Stimulated activated CD4-positive, alpha-beta T cell treated with anti-CD3 and anti-CD28 coated beads, Interleukin-2, amount 100 ng/mL, for 48 hours (primary cell): Measurements from ENCODE around the gene OPRL1.

ENCODE experiments used
- DNase-seq, 2 donors: peaks; one replicate each; pipeline ENCODE4 v3.0.0-alpha.2; 2020

The OPRL1 gene

DNA sequence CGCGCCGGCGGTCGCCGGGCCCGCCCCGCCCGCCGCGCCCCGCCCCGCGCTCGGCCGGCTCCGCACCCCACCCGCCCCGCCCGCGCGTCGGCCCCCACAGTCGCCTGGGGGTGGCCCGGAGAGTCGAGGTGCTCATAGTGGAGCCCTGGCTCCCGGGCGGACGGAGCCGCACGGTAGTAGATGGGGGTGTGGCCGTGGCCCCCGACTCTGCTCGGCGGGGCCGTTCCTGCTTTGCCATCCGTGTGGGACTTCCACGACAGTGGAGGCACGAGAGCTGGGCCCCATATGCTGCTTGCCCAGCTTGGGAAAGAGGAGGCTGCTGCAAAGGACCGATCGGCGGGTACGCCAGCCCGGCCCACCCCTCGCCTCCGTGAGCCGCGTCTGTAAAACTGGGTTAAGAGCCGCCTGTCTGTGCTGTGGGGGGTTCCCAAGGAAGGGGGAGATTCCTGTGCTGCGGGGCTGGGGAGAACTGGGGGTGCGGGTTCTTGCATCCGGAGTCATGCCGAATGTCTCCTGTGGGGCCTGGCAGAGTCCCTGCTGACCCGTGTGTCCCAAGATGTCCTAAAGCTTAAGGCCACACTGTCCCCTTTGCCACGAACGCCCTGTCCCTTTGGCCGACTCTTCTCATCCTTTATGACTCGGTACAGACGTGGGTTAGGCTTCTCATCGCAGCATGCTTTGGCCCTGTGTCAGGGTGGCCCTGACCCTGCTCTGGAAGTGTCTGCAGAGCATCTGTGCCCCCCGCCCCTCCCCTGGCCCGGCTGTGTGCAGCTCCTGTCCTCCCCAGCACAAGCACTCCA is at the start of gene OPRL1:
TSS of gene OPRL1 (plus strand) at position 70 of the 800 bp plus-strand sequence. CDS start 12,639 bp downstream, outside the sequence.
- no peak for DNase-seq

DNA sequence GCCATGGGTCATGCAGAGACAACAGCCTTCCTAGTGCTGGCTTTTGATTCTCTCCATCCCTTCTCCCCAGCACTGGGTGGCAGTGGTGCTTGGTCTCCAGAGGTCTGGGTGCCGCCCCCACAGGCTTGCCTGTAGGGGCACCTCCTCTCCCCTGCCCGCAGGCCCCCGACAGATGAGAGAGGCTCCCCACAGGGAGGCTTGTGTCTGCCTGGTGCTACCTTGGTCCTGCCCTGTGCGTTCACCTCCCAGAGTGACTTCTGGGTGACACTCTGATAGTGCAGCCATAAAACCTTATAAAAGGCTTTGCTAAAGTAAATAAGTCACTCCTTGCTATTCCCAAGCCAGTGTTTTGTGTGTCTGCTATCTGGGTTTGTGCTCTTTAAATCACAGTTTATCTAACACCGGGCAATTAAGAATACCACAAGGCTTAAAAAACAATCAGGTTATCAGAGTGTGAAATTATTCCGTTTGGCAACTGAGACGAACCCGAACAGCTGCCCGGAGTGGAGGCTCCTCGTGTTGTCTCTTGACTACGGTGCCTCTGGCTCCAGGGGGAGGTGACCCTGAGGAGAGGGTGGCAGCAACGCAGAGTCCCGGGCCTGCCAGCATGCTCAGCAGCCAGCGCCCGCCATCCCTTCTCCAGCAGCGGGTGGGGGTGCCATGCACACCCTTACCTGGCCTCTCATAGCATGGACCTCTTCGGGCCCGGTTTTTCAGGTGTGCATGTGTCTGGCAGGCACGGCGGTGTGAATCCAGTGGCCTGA is 49.3 kb upstream of the OPRL1 start:
- DNase-seq, result no peak

DNA sequence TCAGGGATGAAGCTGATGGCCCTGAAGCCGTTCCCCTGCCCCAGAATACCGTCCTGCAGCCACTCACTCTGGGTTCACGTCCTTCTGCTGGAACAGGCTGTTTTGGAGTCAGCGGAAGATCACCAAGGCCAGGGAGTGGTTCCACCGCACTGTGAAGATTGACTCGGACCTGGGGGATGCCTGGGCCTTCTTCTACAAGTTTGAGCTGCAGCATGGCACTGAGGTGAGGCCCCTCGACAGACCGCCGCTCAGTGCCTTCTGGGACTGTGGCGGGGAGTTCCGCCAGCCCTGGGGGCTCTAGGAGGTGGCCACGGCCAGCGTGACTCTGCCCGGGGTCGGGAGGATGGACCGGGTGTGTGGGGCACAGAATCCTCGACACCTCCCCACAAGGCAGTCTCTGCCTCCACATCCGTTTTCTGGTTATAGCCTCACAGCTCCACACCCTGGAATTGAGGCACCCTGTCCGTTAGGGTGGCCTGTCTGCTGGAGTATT is 48.0 kb upstream of the OPRL1 start:
- no peak for DNase-seq

DNA sequence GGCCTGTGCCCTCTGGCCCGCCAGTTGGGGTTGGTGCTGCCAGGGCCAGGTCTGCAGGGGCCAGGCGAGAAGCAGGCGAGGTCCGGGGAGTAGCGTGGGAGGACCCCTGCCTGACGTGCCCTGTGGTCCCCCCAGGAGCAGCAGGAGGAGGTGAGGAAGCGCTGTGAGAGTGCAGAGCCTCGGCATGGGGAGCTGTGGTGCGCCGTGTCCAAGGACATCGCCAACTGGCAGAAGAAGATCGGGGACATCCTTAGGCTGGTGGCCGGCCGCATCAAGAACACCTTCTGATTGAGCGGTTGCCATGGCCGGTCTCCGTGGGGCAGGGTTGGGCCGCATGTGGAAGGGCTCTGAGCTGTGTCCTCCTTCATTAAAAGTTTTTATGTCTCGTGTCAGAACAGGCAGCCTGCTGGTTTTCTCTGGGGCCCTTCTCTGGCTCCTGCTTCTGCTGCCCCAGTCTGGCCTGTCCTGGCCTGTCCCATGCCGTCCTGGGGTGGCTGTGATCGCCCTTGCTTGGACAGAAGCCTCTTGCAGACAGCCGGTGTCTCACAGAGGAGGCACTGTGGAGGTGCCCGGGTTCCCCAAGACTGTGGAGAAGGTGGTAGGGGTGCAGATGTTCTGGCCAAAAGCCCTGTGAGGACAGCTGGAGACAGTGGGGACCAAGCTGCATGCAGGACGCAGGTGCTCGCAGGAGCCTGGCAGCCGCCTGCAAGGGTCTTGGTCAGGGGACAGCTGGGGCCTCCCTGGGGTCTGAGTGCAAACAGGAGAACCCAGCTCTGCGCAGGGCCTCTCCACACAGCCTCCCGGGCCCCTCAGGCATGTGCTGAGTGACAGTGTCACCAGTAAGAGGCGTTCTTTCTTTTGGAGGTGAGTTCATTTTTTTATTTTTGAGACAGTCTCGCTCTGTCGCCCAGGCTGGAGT is 46.9 kb upstream of the OPRL1 start:
- no peak for DNase-seq

DNA sequence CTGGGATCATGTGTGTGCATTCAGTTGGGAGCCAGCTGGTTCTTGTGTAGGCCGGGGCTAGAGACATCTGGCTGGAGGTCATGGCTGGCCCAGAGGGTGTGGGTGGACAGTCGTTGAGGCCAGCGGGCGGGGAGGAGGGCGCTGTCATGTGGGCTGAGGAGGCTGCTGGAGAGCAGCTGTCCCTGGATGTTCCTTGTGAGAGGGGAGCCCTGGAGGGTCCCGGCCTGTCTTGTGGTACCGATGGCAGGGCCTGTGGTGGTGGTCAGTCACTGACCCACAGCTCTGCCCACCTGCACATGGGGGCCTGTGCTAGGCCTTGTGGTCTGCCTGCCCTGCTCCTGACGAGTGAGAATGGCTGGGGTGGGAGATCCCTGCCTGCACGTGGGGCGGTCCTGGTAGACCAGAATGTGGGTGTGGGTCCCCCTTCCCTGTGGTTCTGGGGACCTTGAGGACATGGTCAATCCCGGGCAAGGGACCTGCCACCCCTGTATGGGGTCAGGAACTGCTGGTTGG is 45.8 kb upstream of the OPRL1 start:
- no peak for DNase-seq

DNA sequence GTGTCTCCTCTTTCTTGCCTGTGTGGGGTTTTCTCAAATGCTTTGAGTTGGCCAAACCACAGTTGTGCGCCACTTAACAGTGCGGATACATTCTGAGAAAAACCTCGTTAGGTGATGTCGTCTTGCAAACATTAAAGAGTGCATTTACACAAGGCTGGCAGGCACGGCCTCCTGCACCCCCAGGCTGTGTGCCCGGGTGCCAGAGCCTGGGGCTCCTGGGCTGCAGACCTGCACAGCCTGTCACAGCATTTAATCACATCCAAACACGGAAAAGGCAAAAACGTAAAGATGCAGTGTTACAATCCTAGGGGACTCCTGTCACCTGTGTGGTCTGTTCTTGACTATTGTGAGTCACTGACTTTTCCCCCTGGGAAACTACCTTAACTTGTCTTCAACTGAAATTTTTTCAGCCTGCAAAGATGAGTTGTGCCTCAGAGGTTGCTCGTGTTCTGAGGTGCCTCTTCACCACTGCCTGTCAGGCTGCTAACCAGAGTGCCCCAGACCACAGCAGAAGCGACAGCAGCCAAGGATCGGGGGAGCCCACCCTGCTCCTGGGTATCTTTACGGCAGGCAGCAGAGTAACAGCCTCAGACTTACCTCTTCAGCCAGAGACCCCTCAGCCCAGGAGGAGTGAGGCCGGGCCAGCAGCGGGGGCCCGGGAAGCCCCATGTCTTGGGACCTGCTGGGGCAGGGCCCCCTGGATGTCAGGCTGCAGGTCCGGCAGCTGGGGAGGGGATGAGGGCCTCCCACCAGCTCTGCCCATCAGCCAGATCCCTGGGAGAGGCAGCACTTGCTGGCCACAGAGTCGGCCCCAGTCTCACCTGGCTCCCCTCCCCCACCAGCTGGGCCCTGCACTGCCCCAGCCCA is 44.6 kb upstream of the OPRL1 start:
- DNase-seq, result no peak

DNA sequence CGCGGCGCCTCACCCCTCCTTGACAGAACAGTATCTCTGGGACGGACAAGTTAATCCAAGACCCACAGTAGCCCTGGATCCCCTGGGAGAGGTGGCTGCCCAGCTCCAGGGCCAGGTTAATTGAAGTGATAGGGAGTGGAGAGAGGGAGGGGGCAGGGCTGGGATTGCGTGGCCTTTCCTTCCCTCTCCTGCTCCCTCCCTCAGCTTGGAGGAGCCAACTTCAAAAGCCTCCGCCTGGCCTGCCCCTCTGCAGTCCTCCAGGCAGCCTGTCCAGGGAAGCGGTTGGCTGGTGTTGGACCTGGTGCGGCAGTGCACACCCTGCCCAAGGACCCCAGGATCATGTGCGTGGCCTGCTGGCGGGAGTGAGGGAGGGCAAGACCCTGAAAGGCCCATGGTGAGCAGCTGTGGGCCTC is 43.9 kb upstream of the OPRL1 start, which contains the start of gene C20orf204:
TSS of gene C20orf204 (plus strand) at position 250 of the 413 bp plus-strand sequence. CDS start at position 392, 142 bp downstream.
- DNase-seq, result no peak

DNA sequence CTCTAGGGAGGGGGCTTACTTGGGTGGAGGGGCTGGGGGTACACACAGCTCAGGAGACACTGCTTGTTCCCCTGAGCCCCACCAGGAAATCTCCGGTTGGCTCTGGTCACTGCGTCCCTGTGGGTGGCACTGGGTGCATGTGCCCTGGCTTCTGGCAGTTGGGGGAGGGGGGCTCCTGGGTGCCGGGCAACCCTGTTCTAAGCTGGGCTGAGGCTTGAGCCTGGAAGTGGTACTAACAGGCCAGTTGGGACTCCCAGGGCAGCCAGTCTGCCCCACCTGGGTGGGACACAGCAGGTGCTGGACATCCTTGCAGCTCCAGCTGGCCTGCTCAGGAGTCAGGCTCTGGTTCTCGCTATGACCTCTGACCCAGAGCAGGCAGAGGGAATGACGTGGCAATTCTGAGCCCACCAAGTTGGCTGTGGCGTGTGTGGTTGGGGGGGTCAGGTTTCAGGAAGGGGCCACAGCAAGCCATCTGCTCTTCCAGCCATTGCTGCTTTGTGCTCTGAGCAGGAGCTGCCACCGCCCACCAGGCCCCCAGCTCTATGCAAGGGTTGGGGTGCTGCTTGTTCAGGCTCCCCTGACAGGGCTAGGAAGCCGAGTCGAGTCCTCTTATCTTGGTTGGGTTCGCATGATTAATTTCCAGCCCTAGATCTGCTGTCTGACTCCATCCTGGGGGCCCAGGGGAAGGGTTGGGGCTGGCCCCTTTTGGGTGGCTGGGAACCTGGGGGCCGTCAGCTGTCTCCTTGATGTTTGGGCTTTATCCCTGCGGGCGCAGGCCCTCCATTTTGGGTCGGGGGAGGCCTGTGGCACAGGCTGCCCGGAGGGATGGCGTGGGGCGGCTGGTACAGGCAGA is 43.3 kb upstream of the OPRL1 start:
- DNase-seq, result no peak

DNA sequence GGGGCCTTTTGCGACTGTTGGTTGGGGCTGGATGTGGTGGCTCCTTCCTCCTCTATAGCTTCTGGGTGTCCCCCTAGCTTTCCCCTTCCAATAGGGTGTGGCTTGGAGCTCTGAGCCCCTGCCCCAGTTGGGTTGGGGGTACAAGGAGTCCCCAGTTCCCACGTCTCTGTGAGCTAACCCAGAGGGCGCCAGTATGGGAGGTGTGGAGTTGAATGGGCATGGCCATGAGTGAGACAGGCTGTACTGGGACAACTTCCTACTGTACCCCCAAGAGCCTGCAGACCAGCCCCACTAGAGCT is 42.7 kb upstream of the OPRL1 start:
- DNase-seq, result no peak

DNA sequence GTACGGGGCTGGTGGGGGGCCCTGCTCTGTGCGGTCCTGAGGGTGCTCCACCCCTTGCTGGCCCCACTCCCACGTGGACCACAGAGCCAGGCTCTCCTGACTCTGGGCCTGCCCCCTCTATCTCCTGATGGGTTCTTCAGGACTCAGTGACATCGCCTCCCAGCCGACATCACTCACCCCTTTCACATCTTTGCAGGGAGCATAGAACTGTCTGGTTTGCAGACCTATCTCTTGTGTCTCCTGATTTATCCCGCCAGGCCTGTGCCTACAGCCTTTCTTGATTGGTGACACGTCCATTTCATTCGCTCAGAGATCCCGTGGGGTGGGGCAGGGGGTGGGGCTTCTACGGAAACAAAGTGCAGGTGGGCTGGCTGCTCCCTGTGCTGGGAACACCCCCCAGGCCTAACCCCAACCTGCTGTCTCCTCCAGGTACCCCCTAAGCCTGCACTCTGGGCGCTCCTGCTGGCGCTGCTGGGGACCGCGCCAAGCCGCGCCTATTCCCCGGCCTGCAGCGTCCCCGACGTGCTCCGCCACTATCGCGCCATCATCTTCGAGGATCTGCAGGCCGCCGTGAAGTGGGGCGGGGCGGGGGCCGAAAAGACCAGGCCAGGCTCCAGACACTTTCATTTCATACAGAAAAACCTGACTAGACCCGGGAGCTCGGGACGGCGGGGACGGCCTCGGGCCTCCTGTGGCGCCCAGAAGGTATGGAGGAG is 42.2 kb upstream of the OPRL1 start:
- peak in 1 of 2 donors; percentile 26 for DNase-seq

DNA sequence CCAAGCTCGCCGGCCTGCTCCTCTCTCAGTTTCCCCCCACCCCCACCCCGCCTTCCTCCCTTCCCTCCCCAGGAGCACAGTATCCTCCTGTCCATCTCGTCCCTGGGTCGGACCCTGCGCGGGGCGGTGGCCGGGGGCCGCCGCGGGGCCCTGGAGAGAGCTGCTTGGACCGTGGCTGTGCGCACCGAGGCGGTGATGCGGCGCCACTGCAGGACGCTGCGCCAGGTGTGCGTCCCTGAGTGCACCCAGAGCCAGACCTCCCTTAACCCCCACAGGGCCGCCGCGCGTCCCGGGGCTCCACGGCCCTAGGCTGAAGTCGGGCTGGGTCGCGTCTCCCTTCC is 41.7 kb upstream of the OPRL1 start:
- peak in 1 of 2 donors; percentile 32 for DNase-seq

DNA sequence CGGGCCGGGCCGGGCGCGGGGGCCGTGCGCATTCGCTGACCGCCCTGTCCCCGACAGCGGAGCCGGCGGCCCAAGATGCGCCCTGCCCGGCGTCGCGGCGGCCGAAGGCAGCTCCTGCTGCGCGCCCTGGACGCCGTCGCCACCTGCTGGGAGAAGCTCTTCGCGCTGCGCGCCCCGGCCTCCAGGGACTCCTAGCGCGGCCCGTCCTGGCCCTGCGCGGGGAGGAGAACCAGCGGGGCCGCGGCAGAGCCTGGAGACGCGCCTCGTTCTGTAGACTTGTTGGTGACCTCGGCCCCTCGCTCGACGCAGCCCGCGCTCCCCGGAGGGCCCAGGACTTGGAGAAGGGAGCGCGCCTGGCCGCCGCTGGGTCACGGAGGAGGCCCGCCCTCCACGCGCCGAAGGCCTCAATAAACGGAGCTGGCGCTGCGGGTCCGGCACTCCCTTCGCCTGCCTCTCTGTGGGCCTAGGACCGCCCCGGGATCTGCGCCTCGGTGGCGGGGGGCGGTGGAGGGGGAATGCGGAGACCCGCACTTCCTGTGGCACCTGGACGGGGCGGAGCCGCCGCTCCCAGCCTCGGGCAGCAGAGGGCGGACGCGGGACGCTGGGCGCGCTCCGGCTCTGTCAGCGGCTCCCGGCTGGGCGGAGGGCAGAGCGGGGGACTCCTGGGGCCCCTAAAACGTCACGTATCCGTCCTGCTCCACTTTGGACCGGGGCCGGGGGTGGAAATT is 41.2 kb upstream of the OPRL1 start:
- peak; percentile 68 to 78 for DNase-seq

DNA sequence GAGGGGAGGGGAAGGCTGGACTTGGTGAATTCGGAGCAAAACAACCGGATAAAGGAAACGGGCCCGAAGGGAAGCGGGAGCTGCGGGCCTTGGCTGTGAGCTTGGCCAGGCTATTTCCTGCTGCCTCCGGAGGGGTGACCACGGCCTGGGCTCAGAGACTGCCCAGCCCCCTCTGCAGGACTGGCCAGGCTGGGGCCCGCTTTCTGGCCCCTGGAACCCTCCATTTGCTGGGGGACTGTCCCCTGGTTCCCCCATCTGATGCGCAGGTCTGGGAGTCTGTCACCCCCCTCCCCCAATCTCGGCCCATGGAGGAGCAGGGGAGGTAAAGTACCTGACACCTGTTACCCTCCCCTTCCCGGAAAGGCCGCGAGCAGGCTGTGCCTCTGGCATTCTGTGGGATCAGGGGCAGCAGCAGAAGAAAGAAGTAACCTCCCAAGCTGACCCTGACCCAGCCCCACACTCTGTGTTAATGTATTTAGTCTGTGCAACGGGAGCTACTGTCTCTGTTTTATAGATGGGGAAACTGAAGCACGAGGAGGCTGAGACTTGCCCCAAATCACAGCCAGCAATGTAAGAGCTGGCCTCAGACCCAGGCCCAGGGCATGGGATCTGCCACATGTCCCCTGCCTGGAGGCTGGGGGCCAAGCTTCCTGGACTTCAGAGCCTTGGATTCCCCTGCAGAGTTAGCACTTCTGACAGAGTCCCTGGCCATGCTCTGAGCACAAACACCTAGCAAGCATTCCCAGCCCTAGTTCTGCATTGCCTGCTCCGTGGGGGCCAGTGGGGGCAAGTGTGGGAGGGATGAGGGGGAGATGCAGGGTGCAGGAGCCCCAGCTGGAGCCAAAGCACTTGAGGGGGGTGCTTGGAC is 40.4 kb upstream of the OPRL1 start:
- DNase-seq, result no peak

DNA sequence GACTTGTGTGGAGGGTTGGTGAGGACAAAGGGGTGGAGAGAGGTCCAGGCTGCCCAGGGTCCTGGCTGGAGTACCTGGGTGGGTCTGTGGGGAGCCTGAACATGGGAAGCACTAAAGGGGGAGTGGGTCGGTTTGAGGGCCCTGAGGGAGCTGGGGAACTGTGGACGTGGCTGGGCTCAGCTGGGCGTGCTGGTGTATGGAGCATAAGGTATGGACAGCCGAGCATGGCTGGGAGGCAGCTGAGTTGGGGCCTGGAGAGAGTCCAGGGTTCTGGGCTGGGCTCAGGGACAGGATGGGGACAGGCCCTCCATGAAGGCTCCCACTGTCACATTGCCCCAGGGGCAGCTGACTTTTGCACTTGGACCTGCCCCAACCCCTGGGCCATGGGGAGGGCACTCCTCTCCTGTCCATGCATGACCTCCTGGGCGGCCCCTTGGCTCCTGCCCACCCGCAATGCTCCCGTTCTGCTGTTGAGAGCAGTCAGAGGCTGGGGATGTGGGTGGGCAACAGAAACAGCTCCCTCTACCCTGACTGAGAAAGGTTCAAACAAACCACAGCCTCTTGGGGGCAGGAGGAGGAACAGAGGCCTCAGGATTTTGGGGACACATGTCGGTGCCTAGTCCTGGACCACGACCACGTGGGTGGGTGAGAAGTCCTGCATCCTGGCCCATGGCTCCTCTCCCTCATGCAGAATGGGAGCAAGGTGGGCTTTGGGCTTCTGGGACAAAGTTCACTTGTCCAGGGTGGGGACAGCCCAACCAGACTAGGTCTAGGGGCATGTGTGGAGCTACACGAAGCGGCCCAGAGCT is 39.4 kb upstream of the OPRL1 start:
- DNase-seq, result no peak

DNA sequence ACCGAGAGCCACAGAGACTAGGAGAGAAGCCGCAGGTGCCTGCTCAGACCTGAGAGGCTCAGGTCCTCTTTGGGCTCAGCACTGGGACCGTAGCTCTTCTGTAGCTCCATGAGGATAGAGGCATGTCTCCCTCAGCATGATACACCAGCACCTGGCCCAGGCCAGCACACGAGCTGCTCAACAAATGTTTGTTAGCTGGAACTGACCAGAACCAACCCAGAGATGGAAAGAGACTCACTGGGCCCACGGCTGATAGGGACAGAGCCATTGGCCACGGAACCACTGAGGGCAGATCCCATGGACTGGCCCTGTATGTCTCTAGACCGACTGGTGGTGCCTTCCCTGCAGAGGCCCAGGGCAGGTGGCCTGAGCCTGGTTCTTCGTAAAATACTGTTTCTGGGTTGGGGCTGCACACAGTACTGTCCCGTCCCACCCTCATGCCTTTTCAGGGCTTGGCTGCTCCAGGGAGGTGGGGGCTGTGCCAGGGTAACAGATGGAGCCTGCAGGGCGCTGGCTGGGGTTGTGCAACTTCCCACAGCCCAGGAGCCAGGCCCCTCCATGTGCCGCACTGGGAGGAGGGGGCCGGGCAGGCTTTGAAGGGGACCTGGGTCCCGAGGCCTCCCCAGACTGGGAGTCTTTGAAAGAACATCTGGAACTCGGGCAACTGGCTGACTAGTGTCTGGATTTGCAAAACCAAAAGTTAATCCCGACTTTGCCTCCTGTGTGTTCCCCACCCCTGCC is 38.7 kb upstream of the OPRL1 start:
- DNase-seq, result no peak

DNA sequence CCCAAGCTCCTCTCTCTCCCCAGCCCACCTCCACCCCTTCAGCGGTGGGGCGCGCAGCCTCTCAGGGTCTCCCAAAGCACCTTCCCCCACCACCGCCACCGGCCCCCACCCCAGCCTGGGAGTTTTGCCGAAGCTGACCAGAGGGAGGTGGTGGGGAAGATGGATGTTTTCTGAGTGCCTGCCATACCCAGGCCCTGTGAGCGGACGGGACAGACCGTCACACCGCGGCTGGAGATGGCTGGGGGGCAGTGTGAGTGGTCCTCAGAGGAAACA is 38.2 kb upstream of the OPRL1 start:
- no peak for DNase-seq
